NCI-H2107 (cell line): ENCODE measurements around the gene GPR84.

Experiments used
- DNase-seq: peaks from one replicate; lab custom pipeline; 2025; lab: John Stamatoyannopoulos, UW

The GPR84 gene

DNA sequence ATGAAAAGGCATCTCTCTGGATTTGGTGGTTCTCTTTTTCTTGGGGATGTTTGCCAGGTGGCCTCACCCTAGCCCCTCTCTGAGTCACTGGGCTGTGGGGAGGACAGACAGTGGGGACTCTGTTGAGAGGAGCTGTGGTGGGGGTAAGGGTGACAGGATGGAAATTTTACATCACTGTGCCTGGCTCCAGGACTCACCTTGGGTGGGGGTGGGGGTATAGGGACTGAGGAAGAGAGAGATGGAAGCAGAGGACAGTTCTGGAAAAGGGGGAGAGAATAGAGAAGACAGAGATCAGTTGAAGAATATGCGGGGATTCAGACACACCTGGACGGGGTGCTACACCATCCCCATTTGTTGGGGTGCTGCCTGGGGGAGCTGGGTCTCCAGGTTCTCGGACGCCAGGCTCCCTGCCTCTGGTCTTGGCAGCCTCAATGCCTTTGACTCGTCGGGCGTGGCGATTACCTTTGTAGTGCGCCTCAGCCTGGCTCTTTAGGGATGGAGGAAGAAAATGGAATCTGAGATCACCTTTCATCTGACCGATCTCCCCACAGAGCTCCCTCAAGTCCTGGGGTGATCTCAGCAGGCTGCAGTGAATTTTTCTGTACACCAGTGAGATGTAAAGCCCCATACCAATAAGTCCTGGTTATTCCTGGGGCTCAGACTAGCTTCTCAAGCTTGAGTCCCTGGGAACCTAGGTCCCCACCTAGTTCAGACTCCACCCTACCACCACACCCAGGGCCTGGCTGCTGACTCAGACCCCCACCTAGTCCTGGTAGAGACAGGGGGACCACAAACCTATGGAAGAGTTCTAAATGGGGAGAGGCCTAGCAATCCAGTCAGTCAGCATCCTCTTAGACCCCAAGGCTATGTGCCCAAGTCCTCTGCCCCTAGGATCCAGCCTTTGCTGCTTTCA, 9.6 kb upstream of the GPR84 start:
- DNase-seq = no peak

DNA sequence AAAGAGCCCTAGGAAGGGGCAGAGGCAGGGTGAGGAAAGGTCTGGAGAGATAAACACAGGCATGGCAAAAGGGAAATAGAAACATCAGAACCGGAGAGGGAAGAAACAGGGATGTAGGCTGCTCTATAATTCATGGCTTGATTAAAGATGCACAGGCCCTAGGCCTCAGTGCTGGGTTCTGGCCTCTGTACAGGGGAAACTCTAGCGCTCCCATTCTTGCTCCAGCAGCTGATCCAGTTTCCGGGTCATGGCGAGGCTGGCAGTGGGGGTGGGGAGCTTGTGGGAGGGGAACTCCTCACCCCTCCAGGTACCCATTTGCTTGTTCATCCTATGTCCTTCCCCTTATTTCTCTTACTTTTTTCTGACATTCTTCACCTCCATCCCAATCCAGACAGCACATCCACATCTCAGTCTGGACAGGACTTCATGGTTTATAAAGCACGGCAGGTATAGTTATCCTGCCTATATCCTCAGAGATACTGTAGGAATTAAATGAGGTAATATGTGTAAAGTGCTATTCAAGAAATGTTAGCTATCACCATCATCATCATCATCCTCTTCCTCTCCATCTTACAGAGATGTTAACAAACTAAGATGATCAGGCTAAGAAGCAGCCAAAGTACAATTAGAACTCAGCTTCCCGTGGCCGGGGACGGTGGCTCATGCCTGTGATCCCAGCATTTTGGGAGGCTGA, 8.0 kb upstream of the GPR84 start:
- DNase-seq = no peak

GRCh38 chr12:54371328-54372112, 7.2 kb upstream of the GPR84 start:
- no peak for DNase-seq

DNA sequence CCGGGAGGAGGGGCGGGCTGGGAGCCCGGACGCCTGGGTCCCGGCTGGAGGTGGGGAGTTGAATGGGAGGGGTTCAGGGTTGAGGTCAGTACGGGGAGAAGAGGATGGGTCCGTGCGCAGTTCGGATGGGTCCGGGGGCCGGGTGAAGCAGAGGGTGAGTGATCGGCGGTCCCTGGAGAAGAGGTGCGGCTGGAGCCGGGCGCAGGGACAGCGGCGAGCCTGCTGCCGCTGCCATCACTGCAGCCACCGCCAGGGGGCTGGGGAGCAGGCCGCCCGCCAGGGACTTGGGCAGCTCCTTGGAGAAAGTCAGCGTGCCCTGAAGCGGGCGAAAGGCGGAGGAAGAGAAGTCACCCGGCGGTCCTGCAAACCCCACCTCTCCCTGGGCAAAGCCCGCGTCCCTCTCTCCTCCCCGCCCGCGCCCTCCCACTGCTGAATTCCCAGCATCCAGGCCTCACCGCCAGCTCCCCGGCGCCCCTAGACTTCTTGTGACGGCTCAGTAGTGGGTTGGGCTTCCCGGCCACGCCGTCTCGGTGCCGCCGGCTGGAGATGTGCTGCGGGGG, 6.0 kb upstream of the GPR84 start:
- DNase-seq = no peak

DNA sequence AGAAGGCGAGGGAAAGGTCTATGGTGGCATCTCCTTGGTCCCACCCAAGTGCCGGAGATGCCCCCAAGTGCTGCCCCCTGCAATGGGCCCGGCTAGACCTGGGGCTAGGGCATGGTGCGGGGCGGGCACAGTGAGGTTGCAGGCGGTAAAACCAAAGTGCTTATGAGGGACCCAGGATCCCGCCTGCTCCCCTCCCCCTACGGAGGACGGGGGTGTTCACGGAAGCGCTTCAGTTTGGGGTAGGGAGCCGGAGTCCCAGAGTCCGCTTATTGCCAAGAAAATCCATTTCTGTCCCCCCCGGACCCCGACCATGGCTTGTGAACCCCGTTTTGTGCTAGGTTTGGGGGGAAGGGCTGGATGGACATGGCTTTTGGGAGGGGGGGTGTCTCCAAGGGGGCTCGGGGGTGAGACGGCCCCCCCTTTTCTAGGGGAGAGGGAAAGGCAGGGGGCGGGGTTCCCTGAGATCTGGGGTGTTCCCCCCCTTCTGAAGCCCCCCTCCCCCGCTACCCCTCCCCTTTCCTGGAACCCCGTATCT, 5.4 kb upstream of the GPR84 start:
- DNase-seq = no peak

GRCh38 chr12:54368709-54369596, 4.7 kb upstream of the GPR84 start:
- DNase-seq = peak; percentile 91

DNA sequence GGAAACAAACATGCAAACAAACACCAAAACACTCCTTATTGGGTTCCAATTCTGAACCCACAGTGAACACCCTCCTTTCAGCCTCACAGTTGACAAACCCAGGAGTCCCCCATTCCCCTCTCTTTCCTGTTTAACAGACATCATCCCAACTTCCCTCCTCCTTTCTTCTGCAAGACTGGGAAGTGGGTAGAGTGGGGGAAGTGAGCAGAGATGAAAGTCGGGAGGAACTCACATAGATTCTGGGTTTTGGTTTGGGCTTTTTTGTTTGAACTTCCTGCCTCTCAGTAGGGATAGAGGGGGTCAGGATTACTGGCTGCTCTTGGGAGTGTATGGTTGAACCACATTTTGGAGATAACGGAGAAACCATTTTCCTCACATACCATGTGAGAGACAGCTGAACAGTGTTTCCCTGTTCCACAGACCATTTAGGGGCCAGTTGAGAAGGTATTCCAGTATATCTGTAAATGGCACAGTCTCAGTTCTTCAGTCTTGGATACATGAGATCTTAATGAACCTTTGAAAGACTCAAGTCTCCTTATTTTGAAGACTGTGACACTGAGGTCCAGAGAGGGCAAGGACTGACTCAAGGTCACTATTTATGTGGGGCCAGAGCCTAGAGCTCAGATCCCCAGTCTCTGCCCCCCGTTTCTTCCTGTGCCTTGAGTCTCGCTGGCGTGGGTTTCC, 3.9 kb upstream of the GPR84 start:
- no peak for DNase-seq

GRCh38 chr12:54363618-54364017, 668 bp downstream of the GPR84 start:
- DNase-seq = no peak

DNA sequence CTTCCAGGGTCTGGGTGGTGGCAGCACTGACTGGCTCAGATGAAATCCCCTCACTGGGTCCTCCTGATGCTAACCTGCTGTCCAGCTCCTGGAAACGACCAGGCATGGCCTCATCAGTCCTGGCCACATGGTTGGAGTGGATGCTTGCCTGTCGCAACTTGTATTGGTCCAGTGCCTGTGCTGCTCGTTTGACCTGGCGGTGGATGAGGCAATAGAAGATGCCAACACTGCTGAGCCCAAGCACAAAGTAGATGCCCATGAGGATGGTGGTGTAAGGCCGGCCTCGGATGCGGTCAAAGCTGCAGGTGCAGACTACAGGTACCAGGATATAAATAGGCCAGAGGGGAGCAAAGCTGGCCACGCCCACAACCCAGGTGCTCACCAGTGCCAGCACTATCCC, 1.2 kb downstream of the GPR84 start:
- DNase-seq = no peak

DNA sequence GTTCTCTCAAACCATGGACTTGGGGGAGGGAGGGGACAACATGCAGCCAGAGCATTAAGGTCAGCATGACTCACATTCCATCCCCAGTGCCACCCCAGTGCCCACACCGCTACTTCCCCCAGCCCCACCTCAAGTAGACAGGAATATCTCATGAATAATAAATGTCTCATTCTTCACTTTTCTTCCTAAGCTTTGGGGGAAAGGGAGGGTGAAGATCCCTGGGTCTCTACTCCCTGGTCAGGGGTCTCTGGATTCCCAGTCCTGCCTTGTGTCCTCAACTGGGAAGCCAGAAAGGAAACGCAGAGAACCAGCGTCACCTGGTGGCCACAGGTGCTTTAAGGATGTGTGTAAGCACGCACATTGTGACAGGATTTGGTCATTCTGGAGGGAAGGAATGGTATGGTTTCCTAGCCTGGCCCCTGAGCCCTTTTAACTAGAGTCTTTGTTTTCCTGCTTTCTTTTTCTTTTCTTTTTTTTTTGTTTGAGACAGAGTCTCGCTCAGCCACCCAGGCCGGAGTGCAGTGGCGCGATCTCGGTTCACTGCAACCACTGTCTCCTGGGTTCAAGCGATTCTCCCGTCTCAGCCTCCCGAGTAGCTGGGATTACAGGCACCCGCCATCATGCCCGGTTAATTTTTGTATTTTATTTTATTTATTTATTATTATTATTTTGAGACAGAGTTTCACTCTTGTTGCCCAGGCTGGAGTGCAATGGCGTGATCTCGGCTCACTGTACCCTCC, 3.4 kb downstream of the GPR84 start:
- peak; percentile 71 for DNase-seq

DNA sequence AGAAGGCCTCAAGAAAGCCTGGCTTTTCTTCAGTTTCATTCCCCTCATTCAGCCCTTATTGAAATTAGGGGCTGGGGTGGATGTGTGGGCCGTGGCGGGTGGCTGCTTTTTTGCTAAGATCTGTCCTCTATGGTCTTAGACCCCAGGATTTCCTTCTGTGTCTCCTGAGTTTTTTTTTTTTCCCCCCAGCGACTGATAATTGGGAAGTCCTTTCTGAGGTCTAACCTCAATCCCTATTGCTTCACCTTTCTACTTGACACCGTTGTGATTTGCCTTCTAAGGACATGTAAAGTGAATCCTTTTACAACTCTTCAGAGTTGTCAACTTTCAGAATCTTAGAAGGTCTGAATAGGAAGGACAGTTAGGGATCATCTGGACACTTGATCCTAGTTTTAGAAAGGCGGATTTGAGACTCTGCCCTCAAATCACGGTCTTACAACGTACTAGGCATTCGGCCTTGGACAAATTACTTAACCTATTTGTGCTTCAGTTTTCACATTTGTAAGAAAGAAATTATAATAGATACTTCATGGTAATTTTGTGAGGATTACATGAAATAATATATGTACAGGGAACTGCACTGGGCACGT, 4.4 kb downstream of the GPR84 start:
- no peak for DNase-seq

DNA sequence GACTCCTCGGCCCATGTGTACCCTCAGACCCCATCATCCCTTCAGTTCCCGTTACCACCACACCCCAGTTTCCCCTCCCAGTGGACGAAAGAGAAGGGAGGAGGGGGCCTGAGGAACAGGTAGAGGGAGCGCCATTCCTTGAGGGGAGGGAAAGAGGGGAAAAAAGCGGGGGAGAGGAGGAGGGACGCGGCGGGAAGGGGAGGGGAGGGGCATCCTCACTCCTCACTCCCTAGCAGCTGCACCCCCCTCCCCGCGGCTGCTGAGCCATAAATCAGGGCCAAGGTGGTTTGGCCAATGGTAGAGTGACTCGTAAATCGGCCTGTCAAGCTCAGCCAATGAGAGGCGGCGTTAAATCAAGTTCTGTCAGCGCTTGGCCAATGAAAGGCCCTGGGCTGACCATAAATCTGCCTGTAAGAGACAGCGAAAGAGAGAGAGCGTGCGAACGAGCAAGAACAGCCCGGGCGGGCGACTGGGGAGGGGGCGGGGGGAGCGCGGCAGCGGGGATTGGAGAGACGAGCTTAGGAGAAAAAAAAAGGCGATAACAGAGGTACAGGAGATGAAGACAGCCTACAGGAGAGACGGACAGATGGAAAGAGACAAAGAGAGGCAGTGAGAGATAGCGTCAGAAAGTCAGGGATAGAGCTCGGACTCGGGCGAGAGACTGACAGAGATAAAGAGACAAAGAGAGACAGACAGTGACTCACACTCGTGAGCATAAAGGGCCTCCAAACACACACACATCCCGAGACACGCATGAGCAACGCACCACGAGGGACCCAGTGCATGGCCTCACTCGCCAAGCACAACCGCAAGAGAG, 5.1 kb downstream of the GPR84 start:
- DNase-seq = peak; percentile 99

DNA sequence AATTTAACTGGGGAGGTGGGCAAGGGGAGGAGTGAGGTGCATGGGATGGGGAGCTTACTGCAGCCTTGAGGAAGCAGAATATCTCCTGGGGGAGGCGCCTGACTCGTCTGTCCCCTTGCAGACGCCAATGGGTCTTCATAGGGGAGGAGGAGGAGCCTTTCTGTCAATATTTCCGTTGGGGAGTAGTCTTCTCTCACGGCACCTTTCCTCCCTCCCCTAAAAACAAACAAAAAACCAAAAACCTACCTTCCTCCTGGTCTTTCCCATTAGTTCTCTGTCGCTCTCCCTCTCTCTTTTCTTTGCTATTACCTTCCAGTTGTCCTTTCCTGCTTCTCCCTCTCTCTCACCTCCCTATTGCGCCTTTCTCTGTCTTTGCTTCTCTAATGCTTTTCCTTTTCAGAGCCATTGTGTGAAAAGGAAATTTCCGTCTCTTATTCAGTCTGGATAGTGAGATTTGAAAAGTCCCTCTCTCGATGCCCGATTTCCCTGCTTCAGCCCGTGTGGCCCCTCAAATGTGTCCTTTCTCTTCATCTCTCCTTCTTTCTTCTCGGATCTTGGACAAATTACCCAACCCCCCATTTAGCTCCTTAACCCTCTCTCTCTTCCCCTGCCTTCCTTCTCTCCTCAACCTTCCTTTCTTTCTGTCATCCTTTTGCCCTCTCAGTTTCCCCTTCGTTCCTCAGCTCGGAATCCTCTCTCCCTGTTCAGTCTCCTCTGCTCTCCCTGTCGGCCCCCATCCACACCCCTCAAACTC, 5.9 kb downstream of the GPR84 start:
- DNase-seq = no peak

DNA sequence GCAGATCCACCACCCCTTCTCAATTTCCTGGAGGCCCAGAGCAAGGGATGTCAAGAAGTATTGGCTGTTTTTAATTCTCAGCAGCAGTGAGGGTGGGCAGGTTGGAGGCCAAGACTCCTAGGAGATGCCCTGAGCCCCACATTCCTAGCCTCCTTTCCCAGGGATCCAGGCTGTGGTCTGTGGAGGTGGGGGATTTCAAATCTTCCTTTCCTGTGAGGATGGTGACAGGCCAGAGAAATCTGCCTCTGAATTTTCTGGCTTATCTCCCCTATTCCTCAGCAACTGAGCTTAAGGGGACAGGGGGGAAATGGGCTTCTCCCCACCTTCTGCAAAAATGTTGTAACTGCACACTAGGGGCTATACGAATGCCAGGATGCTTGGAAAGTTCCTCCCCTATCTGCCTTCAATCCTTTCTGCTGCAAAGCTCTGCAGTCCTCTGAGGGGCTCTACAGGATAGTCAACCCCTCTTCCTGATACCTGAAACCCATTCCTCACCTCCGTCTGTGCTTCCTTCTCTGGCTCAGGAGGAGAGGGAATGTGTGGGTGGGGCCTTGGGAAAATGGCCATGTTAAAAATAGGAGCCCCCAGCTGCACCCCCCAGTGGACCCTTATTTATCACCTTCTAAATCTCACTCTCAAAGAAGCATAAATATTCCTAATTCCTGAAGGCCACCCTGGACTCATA, 6.6 kb downstream of the GPR84 start:
- no peak for DNase-seq

DNA sequence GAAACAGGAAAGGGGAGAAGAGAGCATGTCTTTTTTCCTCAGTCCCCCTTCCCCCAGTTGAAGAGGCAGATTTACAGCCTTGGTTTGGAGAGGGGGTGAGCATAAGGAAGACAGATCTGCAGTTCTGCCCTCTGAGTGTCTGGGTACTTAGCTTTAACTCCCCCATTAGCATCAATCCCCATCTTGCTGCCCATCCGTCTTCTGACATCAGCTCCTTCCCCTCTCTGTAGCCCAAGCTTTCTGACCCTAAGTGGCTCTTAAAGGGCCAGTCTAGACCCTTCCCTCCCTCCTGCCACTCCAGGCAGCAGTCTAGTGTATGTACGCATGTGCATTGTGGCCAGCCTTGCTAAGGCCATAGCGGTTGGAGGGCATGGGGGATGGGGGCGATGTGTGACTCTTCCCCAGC, 7.3 kb downstream of the GPR84 start:
- no peak for DNase-seq

DNA sequence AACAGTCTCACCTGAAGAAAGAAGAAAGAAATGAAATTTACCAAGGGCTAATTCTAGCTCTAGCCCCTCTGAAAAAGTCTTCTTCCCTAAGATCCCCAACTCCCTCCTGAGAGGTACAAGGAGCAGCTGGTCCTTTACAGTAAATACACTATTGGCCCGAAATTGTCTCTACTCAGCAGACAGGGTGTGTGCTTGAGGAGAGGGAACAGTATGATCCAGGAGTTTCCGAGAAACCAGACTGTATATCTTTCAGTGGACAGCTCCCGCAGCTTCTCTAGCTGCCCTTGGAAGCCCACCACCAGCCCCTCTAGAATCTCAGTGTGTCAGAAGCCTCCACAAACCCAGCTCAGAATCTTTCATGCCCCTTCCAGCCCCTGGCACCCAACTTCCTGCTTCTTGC, 8.1 kb downstream of the GPR84 start:
- no peak for DNase-seq
